Astrocyte (in vitro differentiated cells and primary cell): Measurements from ENCODE around the gene GPATCH8.

ENCODE experiments used
- CTCF ChIP-seq: IDR thresholded peaks from 2 replicates; pipeline ENCODE4 v1.5.1; 2011; ENCODE audit warnings: low read depth, mild to moderate bottlenecking, inconsistent platforms, low read length, moderate library complexity; ENCODE audit not compliant: insufficient read depth
- EZH2 ChIP-seq: IDR thresholded peaks from 2 replicates; pipeline ENCODE4 v1.6.1; 2012; ENCODE audit warnings: mild to moderate bottlenecking, low read length, inconsistent platforms; ENCODE audit not compliant: insufficient read depth

- no peak for TF ChIP-seq EZH2
- no peak for TF ChIP-seq CTCF
These were observed 153.6 kb downstream of the GPATCH8 start for GRCh38 chr17:44349553-44350070.
